Measurements from ENCODE around the gene DLX1.
"Not testable (repeated sequence)": the region's sequence is repeated elsewhere in the genome, so short reads cannot be mapped to it uniquely, and the experiment has no call there.

Gene DLX1

DNA sequence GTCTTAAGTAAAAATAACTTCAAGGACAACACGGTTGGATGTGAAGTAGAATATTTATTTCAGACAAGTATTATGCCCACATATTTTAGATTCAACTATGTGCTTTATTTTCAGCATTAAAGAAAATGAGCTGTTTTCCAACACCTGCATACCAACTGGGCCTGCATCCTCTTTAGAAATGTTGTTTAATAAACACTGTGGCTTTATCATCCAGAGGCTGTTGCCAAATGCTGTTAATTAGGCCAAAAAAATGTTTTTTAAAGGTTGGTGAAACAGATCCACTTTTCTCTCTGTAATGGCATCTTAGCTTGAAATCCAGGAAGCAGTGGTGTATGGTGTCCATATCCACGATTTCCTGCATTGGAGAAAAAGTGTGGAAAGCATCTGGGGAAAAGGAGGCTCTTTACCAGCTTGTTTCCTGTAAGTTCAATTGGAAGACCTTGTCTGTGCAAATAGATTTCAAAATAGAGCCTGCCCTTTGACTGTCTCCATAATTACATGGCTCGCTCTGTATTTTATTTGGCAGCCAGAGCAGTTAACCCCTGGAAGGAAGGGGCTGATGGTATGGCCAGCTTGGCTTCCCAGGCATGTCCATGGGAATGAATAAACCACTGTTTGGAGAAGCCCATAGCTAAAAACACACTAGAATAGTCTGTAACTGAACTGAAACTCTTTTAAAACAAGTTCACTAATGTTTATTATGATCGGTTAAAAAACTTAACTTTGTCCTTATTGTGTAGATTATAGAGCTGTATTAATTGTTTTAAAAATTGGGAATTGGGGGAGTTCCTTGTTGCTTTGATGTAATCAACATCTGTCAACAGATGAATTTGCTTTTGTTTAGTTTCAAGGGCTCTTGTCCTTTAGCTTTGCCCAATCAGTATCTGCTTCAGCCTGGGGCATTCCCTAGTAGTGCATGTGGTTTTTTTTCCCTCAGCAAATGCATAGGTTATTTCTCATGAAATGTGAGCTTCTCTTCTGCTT, 33.0 kb upstream of the DLX1 start:
- ChIA-PET POLR2A (no interaction called here), CTCF (interaction anchor here (1.1 to 2.5 kb wide), 5 partner anchors 10 to 75 kb away, joined by 3 to 12 read pairs (median 4); no protein-coding TSS in a partner anchor)
- DNase-seq (ENCODE audit: extremely low spot score): peak; percentile 30
- TF ChIP-seq, protein P1, sequence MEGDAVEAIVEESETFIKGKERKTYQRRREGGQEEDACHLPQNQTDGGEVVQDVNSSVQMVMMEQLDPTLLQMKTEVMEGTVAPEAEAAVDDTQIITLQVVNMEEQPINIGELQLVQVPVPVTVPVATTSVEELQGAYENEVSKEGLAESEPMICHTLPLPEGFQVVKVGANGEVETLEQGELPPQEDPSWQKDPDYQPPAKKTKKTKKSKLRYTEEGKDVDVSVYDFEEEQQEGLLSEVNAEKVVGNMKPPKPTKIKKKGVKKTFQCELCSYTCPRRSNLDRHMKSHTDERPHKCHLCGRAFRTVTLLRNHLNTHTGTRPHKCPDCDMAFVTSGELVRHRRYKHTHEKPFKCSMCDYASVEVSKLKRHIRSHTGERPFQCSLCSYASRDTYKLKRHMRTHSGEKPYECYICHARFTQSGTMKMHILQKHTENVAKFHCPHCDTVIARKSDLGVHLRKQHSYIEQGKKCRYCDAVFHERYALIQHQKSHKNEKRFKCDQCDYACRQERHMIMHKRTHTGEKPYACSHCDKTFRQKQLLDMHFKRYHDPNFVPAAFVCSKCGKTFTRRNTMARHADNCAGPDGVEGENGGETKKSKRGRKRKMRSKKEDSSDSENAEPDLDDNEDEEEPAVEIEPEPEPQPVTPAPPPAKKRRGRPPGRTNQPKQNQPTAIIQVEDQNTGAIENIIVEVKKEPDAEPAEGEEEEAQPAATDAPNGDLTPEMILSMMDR (IDR thresholded peaks at IDR 0.05; ENCODE audit: control extremely low read depth, extremely low read depth, low read depth, missing control alignments): no peak

DNA sequence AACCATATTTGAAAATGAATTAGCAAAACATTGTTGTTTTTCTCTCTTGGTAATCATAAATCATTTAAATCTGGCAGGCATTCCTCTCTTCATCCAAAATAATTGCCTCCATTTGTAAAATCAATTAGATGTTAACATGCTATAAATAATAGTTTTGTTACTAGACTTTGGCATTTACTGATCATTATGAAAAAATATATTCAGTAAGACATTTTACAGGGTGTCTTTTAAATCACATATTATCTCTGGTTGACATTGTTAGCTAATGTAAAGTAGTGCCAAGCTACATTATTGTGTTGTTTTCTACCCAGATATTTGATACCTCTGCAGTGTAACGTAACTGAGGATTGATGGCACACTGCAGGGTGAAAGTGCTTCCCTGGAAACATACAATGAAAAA, 31.8 kb upstream of the DLX1 start:
- no peak for DNase-seq (ENCODE audit: extremely low spot score)
- ChIA-PET POLR2A (no interaction called here), CTCF (interaction anchor here (1.6 to 2.5 kb wide), 4 partner anchors 9 to 74 kb away, joined by 3 to 12 read pairs (median 5); no protein-coding TSS in a partner anchor)
- TF ChIP-seq, protein P1 (IDR thresholded peaks at IDR 0.05; ENCODE audit: control extremely low read depth, extremely low read depth, low read depth, missing control alignments): no peak

DNA sequence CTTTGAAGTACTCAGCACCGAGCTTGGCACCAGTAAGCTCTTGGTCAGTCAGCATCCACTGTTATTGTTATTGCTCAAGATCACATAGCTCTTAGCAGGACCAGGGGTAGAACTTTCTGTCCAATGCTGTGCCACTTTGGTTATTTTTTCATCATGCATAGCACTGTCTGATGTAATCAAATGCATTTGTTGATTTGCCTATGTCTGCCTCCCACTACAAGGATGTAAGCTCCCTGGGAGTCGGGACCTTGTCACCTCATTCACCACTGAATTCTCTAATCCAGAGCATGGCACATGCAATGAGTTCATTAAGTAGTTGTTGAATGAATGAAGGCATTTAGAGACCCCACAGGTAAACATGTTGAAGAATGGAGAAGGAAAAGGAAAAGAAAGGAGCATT, 29.0 kb upstream of the DLX1 start:
- CTCF ChIA-PET: interaction anchor here (0.9 to 2.3 kb wide), 3 partner anchors 18 to 69 kb away, joined by 3 to 9 read pairs (median 6); no protein-coding TSS in a partner anchor
- TF ChIP-seq, protein P1 (IDR thresholded peaks at IDR 0.05; ENCODE audit: control extremely low read depth, extremely low read depth, low read depth, missing control alignments): no peak
- no peak for DNase-seq (ENCODE audit: extremely low spot score)
- POLR2A ChIA-PET: no interaction called here

DNA sequence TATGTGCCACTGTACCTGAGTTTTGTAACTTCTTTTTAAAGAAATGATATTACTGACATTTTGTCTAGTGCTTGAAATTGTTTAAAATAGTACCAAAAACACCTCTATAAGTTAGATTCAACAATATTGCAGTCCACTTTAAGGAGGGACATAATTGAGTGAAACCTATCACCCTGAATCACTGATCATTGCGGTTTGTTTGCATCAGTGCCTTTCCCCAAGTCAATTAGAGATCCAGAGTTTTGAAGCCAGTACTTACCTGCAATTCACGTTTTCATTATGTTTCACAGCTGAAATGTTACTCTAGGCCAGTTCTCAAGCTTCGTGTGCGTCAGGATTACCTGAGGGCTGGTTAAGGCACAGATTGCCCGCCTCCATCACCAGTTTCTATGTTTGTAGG, 26.6 kb upstream of the DLX1 start:
- no peak for DNase-seq (ENCODE audit: extremely low spot score)

DNA sequence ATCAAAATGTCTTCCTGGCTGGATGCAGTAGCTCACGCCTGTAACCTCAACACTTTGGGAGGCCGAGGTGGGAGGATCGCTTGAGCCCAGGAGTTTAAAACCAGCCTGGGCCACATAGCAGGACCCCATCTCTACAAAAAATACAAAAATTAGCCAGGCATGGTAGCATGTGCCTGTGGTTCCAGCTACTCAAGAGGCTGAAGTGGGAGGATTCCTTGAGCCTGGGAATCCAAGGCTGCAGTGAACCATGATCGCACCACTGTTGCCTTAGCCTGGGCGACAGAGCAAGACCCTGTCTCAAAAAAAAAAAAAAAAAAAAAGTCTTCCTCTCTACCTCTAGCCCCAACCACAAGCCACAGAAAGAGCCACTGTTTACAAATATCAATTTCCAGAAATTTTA, 25.2 kb upstream of the DLX1 start:
- POLR2A ChIA-PET; DNase-seq (ENCODE audit: extremely low spot score): not testable (repeated sequence)
- CTCF ChIA-PET: interaction anchor here (2.0 kb wide), 1 partner anchor 10 kb away, joined by 9 read pairs; no protein-coding TSS in a partner anchor

More for the DNA sequence above, 26.6 kb upstream of the DLX1 start:
- ChIA-PET CTCF (interaction anchor here (1.2 to 2.0 kb wide), 3 partner anchors 9 to 48 kb away, joined by 3 to 9 read pairs (median 6); no protein-coding TSS in a partner anchor), POLR2A (no interaction called here)
- TF ChIP-seq, protein P1 (IDR thresholded peaks at IDR 0.05; ENCODE audit: control extremely low read depth, extremely low read depth, low read depth, missing control alignments): no peak

DNA sequence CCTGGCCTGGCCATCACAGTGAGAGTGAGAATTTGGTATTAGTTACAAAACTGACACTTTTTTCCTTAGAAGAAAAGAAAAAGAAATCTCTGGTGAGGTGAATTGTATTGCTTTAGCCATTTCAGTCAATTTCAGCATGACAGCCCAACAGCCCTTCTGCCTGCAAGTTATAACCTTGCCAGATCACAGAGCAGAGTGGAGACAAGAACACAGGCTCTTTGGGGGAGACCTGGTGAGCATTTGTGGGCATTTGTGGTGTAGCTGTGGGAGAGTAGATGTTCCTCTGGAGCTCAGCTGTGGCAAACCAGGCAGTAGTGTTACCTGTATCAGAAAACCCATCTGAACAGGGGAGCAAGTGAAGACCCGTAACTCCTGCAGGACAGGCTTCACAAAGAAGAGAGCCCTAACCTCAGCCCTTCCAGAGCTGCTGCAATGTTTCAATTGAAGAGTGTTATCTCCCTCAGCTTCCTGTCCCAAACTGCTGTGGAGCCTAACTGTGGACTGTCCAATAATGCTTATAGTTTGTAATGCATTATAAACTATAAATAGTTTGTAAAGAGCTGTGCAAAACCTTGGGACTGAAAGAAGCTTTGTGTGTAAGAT, 22.8 kb upstream of the DLX1 start:
- ChIA-PET CTCF (interaction anchor here (1.1 to 2.2 kb wide), 5 partner anchors 10 to 42 kb away, joined by 3 to 6 read pairs (median 5); no protein-coding TSS in a partner anchor), POLR2A (no interaction called here)
- DNase-seq (ENCODE audit: extremely low spot score): no peak
- TF ChIP-seq, protein P1 (IDR thresholded peaks at IDR 0.05; ENCODE audit: control extremely low read depth, extremely low read depth, low read depth, missing control alignments): no peak

Measured in GM10248 (cell line).